ENCODE measurements around the gene SENP6.

DNA sequence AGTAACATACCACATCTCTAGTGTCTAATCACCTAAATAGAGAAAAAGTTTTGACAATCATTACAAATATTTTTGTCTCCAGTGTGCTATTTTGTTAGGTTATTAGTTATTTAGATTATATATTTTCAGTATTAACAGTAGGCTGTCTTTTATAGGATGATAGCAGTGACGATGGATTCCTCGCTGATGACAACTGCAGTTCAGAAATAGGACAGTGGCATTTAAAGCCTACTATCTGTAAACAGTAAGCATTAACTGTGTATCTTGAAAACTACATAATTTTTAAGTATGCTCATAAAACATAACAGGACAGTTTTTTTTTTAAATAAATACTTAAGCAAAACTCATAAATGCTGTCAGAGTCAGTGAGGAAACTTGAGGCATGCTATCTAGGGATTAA is 109.5 kb downstream of the SENP6 start:
- TF ChIP-seq POLR2AphosphoS5 (IDR thresholded peaks at IDR 0.05; ENCODE audit: low read depth, low read length) = no peak
- no peak for TF ChIP-seq SIN3A (IDR thresholded peaks at IDR 0.05; ENCODE audit: borderline replicate concordance, insufficient read depth, low read length)
- TF ChIP-seq, protein P1, sequence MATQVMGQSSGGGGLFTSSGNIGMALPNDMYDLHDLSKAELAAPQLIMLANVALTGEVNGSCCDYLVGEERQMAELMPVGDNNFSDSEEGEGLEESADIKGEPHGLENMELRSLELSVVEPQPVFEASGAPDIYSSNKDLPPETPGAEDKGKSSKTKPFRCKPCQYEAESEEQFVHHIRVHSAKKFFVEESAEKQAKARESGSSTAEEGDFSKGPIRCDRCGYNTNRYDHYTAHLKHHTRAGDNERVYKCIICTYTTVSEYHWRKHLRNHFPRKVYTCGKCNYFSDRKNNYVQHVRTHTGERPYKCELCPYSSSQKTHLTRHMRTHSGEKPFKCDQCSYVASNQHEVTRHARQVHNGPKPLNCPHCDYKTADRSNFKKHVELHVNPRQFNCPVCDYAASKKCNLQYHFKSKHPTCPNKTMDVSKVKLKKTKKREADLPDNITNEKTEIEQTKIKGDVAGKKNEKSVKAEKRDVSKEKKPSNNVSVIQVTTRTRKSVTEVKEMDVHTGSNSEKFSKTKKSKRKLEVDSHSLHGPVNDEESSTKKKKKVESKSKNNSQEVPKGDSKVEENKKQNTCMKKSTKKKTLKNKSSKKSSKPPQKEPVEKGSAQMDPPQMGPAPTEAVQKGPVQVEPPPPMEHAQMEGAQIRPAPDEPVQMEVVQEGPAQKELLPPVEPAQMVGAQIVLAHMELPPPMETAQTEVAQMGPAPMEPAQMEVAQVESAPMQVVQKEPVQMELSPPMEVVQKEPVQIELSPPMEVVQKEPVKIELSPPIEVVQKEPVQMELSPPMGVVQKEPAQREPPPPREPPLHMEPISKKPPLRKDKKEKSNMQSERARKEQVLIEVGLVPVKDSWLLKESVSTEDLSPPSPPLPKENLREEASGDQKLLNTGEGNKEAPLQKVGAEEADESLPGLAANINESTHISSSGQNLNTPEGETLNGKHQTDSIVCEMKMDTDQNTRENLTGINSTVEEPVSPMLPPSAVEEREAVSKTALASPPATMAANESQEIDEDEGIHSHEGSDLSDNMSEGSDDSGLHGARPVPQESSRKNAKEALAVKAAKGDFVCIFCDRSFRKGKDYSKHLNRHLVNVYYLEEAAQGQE (IDR thresholded peaks at IDR 0.05; ENCODE audit: insufficient read depth in 1 of 2, low read depth in 2 of 2, low read length in 2 of 2) = no peak

Measured in PFSK-1 (cell line).